Sigmoid colon (tissue), 4 donors: ENCODE results near the gene GGTLC1.
"Not testable (repeated sequence)": the region's sequence is repeated elsewhere in the genome, so short reads cannot be mapped to it uniquely, and the experiment has no call there.

ENCODE experiments used
- EP300 ChIP-seq, 4 donors: sonication (generic); formaldehyde crosslinking; IDR thresholded peaks; one replicate each; pipeline ENCODE4 v1.6.1; 2017; ENCODE audit warnings: antibody characterized with exemption in 4 of 4
- POLR2A ChIP-seq, 2 donors: fragments of 450-650 bp; IDR thresholded peaks; one replicate each; pipeline ENCODE4 v1.6.1; 2016; ENCODE audit warnings: antibody characterized with exemption in 2 of 2, mild to moderate bottlenecking in 2 of 2, moderate library complexity in 2 of 2
- TF ChIP-seq, protein P1 (sequence below), 4 experiments: fragments of 450-650 bp in 3 of 4; fragments of 200-600 bp in 1 of 4; IDR thresholded peaks; one replicate each; pipeline ENCODE4 v1.5.1; 2016 to 2019; ENCODE audit warnings: antibody characterized with exemption in 4 of 4, mild to moderate bottlenecking in 3 of 4, moderate library complexity in 2 of 4

DNA sequence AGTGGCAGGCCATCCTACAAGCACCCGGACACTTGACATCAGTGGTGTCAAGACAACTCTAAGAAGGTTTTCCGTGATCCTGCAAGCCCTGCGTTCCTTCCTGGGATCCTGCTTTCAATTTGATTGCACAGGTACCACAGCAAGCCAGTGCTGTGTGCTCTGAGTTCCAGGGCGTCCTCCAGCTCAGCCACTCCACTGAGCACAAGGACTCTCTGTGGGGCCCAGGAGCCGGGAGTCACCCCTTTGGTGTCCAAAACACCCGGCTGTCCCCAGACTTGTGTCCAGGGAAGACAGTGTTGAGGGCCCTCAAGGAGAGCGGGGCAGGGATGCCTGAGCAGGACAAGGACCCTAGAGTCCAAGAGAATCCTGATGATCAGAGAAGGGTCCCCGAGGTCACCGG, 387 bp upstream of the GGTLC1 start:
- TF ChIP-seq, protein P1, sequence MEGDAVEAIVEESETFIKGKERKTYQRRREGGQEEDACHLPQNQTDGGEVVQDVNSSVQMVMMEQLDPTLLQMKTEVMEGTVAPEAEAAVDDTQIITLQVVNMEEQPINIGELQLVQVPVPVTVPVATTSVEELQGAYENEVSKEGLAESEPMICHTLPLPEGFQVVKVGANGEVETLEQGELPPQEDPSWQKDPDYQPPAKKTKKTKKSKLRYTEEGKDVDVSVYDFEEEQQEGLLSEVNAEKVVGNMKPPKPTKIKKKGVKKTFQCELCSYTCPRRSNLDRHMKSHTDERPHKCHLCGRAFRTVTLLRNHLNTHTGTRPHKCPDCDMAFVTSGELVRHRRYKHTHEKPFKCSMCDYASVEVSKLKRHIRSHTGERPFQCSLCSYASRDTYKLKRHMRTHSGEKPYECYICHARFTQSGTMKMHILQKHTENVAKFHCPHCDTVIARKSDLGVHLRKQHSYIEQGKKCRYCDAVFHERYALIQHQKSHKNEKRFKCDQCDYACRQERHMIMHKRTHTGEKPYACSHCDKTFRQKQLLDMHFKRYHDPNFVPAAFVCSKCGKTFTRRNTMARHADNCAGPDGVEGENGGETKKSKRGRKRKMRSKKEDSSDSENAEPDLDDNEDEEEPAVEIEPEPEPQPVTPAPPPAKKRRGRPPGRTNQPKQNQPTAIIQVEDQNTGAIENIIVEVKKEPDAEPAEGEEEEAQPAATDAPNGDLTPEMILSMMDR (IDR thresholded peaks at IDR 0.05) = not testable (repeated sequence)
- TF ChIP-seq EP300, POLR2A (IDR thresholded peaks at IDR 0.05): not testable (repeated sequence)
